Kidney (tissue), 22 donors: ENCODE measurements around the gene RAP2C. TPM values are rescaled to one million over a fixed set of nuclear protein-coding genes. Genes with fewer than 3 reads are reported as not detected.

ENCODE experiments used
- DNase-seq, 5 donors: peaks; one replicate each; pipeline ENCODE4 v3.0.0-alpha.2; 2013 to 2020
- FAIRE-seq: peaks from 2 replicates; lab custom pipeline; 2012; peaks lifted over from hg19 to GRCh38; lab: Jason Lieb, UNC
- H3K27ac ChIP-seq, 2 donors: one replicate each; pipeline ENCODE4 v1.7.0; 2013; ENCODE audit warnings: low read depth in 2 of 2, low read length in 2 of 2, inconsistent platforms in 1 of 2
- H3K27me3 ChIP-seq: one replicate; pipeline ENCODE4 v1.7.1; 2013; ENCODE audit warnings: low read length, inconsistent platforms; ENCODE audit not compliant: control insufficient read depth, insufficient read depth
- H3K36me3 ChIP-seq, 3 donors: one replicate each; pipeline versions ENCODE4 v1.7.0 to v1.7.1; 2013; ENCODE audit warnings: low read length in 3 of 3, control low read depth in 1 of 3, inconsistent platforms in 1 of 3; ENCODE audit not compliant: insufficient read depth in 3 of 3, control insufficient read depth in 2 of 3
- H3K4me1 ChIP-seq, 3 donors: one replicate each; pipeline versions ENCODE4 v1.7.0 to v1.7.1; 2013; ENCODE audit warnings: low read length in 3 of 3, inconsistent platforms in 1 of 3, low read depth in 1 of 3; ENCODE audit not compliant: control insufficient read depth in 2 of 3, insufficient read depth in 2 of 3
- H3K4me3 ChIP-seq, 3 donors: one replicate each; pipeline versions ENCODE4 v1.7.0 to v1.8.1; 2013; ENCODE audit warnings: low read length in 3 of 3, control low read depth in 1 of 3, inconsistent platforms in 1 of 3
- H3K9ac ChIP-seq, 3 donors: one replicate each; pipeline versions ENCODE4 v1.7.0 to v1.7.1; 2013; ENCODE audit warnings: low read length in 3 of 3, control low read depth in 1 of 3, inconsistent platforms in 1 of 3
- H3K9me3 ChIP-seq, 3 donors: one replicate each; pipeline versions ENCODE4 v1.7.0 to v1.7.1; 2013; ENCODE audit warnings: low read length in 3 of 3, control low read depth in 1 of 3, inconsistent platforms in 1 of 3; ENCODE audit not compliant: control insufficient read depth in 2 of 3, insufficient read depth in 1 of 3
- intact Hi-C: fragments of 100-400 bp; cut with DNase I; formaldehyde crosslinking; loops from one replicate; pipeline ENCODE4 v1.11.1; 2022
- long read RNA-seq, 10 donors: library from polyadenylated mRNA in 1 of 10; unstranded in 1 of 10; transcript quantifications; one replicate each; pipeline ENCODE4 v2.0.0 and lab custom pipeline, GENCODE V29; 2021 to 2026
- polyA plus RNA-seq: library from polyadenylated mRNA; stranded (reverse); fragments of 350-450 nt; fragmentation: Illumina TruSeq; extraction: RNeasy Lipid Tissue Mini Kit (QIAGEN cat#74804); gene quantifications from one replicate; pipeline ENCODE4 v1.2.3, GENCODE V29; 2014; ENCODE audit warnings: low read depth, low replicate concordance; ENCODE audit not compliant: insufficient read depth
- total RNA-seq: library from RNA; stranded (reverse); fragmentation: NEBNext Ultra II Directional; extraction: Animal tissue kit (Norgen Biotek cat#: 25700); gene quantifications from one replicate; pipeline ENCODE4 v1.2.1, GENCODE V29; 2021
- TF ChIP-seq, protein P1 (sequence below): IDR thresholded peaks from 3 replicates; pipeline ENCODE4 v1.5.1; 2012; ENCODE audit warnings: mild to moderate bottlenecking, moderate library complexity, borderline replicate concordance; ENCODE audit not compliant: insufficient read depth; ENCODE audit errors: extremely low read depth
- donor health status: control.
- donor health status: control.
- donor health status: control.
- donor health status: control.
- donor health status: control.
- donor health status: DM: yes; HTN: yes; CAD: no.
- donor health status: Normal renal cell carcinoma (clear cell type).

RAP2C gene
- total RNA-seq (22.8 TPM), polyA plus RNA-seq (14.2 TPM)
- long read RNA-seq, donor 1, transcript RAP2C-201 (4 exons, 3,896 nt) = major isoform, 5 of 5 reads
- long read RNA-seq, donor 1, partial matches to known transcripts = 0 of 5 reads
- long read RNA-seq, donor 1, other reads (novel, unspliced or antisense) = 0 of 5 reads
- long read RNA-seq, donor 2, partial matches to known transcripts = 0 of 1 reads
- long read RNA-seq, donor 2, other reads (novel, unspliced or antisense) = 0 of 1 reads
- long read RNA-seq, donor 3, partial matches to known transcripts = 7 of 8 reads
- long read RNA-seq, donor 3, other reads (novel, unspliced or antisense) = 0 of 8 reads
- long read RNA-seq, donor 4, transcript RAP2C-201 (4 exons, 3,896 nt) = major isoform, 5 of 16 reads
- long read RNA-seq, donor 4, partial matches to known transcripts = 5 of 16 reads
- long read RNA-seq, donor 4, other reads (novel, unspliced or antisense) = 6 of 16 reads
- long read RNA-seq, donor 5 = 0 reads
- long read RNA-seq, donor 6, partial matches to known transcripts = 5 of 6 reads
- long read RNA-seq, donor 6, other reads (novel, unspliced or antisense) = 0 of 6 reads
- long read RNA-seq, donor 7, partial matches to known transcripts = 8 of 14 reads
- long read RNA-seq, donor 7, other reads (novel, unspliced or antisense) = 5 of 14 reads
- long read RNA-seq, donor 8, partial matches to known transcripts = 5 of 7 reads
- long read RNA-seq, donor 8, other reads (novel, unspliced or antisense) = 0 of 7 reads
- long read RNA-seq, donor 9, partial matches to known transcripts = 0 of 1 reads
- long read RNA-seq, donor 9, other reads (novel, unspliced or antisense) = 0 of 1 reads
- long read RNA-seq, donor 10, partial matches to known transcripts = 6 of 10 reads
- long read RNA-seq, donor 10, other reads (novel, unspliced or antisense) = 0 of 10 reads

DNA sequence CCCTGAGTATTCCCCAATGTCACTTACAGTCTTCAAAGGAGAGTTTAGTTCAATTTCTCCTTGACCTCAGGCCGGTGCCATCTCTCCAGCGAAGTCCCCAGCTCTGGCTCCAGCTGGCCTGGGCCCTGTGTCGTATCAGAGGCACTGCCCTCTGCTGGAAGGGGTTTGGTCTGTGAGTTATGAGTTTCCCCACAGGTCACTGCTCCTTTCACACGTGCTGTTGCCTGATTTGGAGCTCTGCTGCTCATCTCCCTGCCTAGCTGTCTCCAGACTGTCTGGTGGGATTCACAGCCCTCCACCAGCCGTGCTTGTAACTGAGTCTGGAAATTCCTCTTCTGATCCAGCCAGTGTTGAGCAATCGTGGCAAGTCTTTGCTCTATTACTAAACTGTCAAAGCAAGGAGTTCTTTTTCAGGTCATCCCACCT, at the start of gene RAP2C:
TSS of gene RAP2C (minus strand) at position 105 of the 426 bp plus-strand sequence. CDS start 2,179 bp downstream, outside the sequence.
- no peak for FAIRE-seq

DNA sequence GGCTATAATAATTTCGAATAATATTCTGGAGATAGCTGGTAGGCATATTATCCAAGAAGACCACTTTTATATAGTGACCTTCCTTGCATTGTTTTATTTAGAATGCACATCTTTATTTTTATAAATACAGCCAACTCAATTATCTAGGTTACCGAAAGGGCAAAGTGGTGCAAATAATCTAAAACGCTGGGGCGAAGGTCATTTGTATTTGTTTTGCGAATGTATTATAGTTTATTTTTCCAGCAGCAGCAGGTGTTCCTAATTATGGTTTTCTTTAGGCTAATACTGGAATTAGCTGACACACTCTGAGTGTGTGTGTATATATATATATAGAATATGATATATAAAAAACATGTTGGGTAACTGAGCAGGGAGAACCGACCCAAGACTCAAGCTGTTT, 48.1 kb upstream of the RAP2C start:
- DNase-seq = no peak
- Histone ChIP-seq H3K9me3 (no peaks in the 10 kb centered on the region), H3K27ac (no peak overlapping the region), H3K36me3 (no peaks in the 10 kb centered on the region), H3K4me3 (no peak overlapping the region), H3K27me3 (no peaks in the 10 kb centered on the region), H3K4me1 (no peaks in the 10 kb centered on the region), H3K9ac (no peak overlapping the region)
- no peak for FAIRE-seq
- intact Hi-C loops = no loop called here
- TF ChIP-seq, protein P1, sequence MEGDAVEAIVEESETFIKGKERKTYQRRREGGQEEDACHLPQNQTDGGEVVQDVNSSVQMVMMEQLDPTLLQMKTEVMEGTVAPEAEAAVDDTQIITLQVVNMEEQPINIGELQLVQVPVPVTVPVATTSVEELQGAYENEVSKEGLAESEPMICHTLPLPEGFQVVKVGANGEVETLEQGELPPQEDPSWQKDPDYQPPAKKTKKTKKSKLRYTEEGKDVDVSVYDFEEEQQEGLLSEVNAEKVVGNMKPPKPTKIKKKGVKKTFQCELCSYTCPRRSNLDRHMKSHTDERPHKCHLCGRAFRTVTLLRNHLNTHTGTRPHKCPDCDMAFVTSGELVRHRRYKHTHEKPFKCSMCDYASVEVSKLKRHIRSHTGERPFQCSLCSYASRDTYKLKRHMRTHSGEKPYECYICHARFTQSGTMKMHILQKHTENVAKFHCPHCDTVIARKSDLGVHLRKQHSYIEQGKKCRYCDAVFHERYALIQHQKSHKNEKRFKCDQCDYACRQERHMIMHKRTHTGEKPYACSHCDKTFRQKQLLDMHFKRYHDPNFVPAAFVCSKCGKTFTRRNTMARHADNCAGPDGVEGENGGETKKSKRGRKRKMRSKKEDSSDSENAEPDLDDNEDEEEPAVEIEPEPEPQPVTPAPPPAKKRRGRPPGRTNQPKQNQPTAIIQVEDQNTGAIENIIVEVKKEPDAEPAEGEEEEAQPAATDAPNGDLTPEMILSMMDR = no peak

More for the DNA sequence above, at the start of gene RAP2C:
- Histone ChIP-seq H3K27me3 (peaks cover 3% of the 10 kb centered on the region), H3K27ac (peak within 1 kb of the TSS; percentile 85 to 88), H3K9me3 (no peaks in the 10 kb centered on the region), H3K9ac (peak within 1 kb of the TSS; percentile 43 to 88 (median 57)), H3K4me1 (peaks cover 0 to 4% (median 4%) of the 10 kb centered on the region in 3 donors), H3K4me3 (peak within 1 kb of the TSS; percentile 61 to 84 (median 82)), H3K36me3 (no peaks in the 10 kb centered on the region)
- intact Hi-C loops = no loop called here
- TF ChIP-seq, protein P1 = peak; percentile 41
- DNase-seq = peak; percentile 69 to 83 (median 79)

DNA sequence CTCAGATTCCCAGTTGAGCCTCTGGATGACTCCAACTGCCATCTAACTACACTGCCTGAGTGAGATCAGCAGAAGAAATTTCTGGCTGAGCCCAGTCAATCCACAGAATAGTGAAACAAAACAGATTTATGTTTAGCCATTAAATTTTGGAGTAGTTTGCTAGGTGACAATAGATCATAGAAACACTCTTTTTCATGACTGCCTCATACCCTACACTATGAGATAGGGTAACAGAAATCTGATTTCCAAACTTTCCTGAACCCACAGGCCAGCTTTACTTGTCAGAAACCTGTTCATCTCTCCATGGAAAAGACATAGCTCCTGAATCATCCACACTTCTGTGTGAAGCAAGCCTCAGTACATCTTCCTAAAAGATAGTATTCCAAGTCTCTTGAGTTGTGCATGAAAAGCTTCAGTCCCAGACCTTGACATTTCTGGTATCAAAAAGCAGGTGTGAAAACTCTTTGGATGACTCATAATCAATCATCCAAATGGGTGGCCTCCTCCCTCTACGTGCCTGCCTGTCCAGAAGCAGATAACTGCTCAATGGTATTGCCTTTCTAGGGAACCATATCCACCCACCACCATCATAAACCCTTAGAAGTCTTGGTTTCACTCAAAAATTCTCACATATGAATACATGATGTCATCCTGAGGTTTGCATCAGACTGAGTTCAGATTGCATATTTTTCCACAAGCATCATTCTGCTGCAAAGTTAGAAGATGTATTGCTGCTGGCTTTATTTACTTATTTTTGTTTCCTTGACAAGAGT, 47.5 kb upstream of the RAP2C start:
- FAIRE-seq (no peak), DNase-seq (no peak)
- Histone ChIP-seq H3K4me3 (no peak overlapping the region), H3K4me1 (no peaks in the 10 kb centered on the region), H3K27me3 (no peaks in the 10 kb centered on the region), H3K9me3 (no peaks in the 10 kb centered on the region), H3K9ac (no peak overlapping the region), H3K27ac (no peak overlapping the region), H3K36me3 (no peaks in the 10 kb centered on the region)
- intact Hi-C loops = no loop called here
- TF ChIP-seq, protein P1 = no peak
